HG03575 (cell line): ENCODE measurements around the gene ERRFI1.

Source experiments
- ATAC-seq: cut with Tn5 transposase; IDR thresholded peaks from one replicate; pipeline ENCODE4 v1.9.1; 2021; ENCODE audit not compliant: unreplicated experiment, insufficient number of reproducible peaks, low FRiP score; ENCODE audit errors: extremely low read depth

ERRFI1 gene

GRCh38 chr1:8047112-8047511 lies 21.0 kb upstream of the ERRFI1 start:
- ATAC-seq: no peak

- ATAC-seq: no peak
Observed at GRCh38 chr1:8046391-8046790, 20.3 kb upstream of the ERRFI1 start.

- no peak for ATAC-seq
Observed at GRCh38 chr1:8043621-8044020, 17.5 kb upstream of the ERRFI1 start.

- no peak for ATAC-seq
Observed at GRCh38 chr1:8042134-8042533, 16.0 kb upstream of the ERRFI1 start.

- ATAC-seq: no peak
Observed at GRCh38 chr1:8040586-8040985, 14.5 kb upstream of the ERRFI1 start.

GRCh38 chr1:8039071-8039470 lies 13.0 kb upstream of the ERRFI1 start:
- ATAC-seq: no peak

GRCh38 chr1:8035289-8035688 lies 9.2 kb upstream of the ERRFI1 start:
- ATAC-seq: no peak

- no peak for ATAC-seq
Observed at GRCh38 chr1:8033322-8033721, 7.2 kb upstream of the ERRFI1 start.

GRCh38 chr1:8032366-8032910 lies 6.3 kb upstream of the ERRFI1 start:
- ATAC-seq: no peak

- ATAC-seq: no peak
Observed at GRCh38 chr1:8031176-8031785, 5.2 kb upstream of the ERRFI1 start.

GRCh38 chr1:8028571-8028910 lies 2.4 kb upstream of the ERRFI1 start:
- no peak for ATAC-seq

- no peak for ATAC-seq
Observed at GRCh38 chr1:8027748-8028570, 1.9 kb upstream of the ERRFI1 start.

GRCh38 chr1:8026976-8027747 lies 1.1 kb upstream of the ERRFI1 start:
- ATAC-seq: no peak

GRCh38 chr1:8025671-8026144 lies 401 bp downstream of the ERRFI1 start:
- no peak for ATAC-seq

GRCh38 chr1:8025061-8025670 lies 943 bp downstream of the ERRFI1 start:
- ATAC-seq: no peak

GRCh38 chr1:8024329-8024728 lies 1.8 kb downstream of the ERRFI1 start:
- ATAC-seq: no peak

GRCh38 chr1:8023995-8024313 lies 2.2 kb downstream of the ERRFI1 start:
- ATAC-seq: no peak

GRCh38 chr1:8023287-8023994 lies 2.7 kb downstream of the ERRFI1 start:
- no peak for ATAC-seq
